HUES48 (cell line): ENCODE measurements around the gene TSHZ2.

Experiments
- H3K27ac ChIP-seq: one replicate; pipeline ENCODE4 v1.7.0; 2013; ENCODE audit warnings: low read depth, low read length, inconsistent platforms
- H3K27me3 ChIP-seq: 2 replicates; pipeline ENCODE4 v1.6.1; 2013; ENCODE audit warnings: mild to moderate bottlenecking, low read length; ENCODE audit not compliant: control insufficient read depth, insufficient read depth
- H3K36me3 ChIP-seq: 2 replicates; pipeline ENCODE4 v1.6.1; 2013; ENCODE audit warnings: low read length; ENCODE audit not compliant: control insufficient read depth, insufficient read depth
- H3K4me1 ChIP-seq: 2 replicates; pipeline ENCODE4 v1.6.1; 2013; ENCODE audit warnings: mild to moderate bottlenecking, low read length; ENCODE audit not compliant: control insufficient read depth, insufficient read depth
- H3K4me3 ChIP-seq: 2 replicates; pipeline ENCODE4 v1.5.1; 2013; ENCODE audit warnings: mild to moderate bottlenecking, low read depth, low read length
- H3K9ac ChIP-seq: 2 replicates; pipeline ENCODE4 v1.6.1; 2013; ENCODE audit warnings: mild to moderate bottlenecking, low read depth, low read length, moderate library complexity
- H3K9me3 ChIP-seq: 2 replicates; pipeline ENCODE4 v1.6.1; 2013; ENCODE audit warnings: low read length; ENCODE audit not compliant: control insufficient read depth, insufficient read depth

TSHZ2 gene

DNA sequence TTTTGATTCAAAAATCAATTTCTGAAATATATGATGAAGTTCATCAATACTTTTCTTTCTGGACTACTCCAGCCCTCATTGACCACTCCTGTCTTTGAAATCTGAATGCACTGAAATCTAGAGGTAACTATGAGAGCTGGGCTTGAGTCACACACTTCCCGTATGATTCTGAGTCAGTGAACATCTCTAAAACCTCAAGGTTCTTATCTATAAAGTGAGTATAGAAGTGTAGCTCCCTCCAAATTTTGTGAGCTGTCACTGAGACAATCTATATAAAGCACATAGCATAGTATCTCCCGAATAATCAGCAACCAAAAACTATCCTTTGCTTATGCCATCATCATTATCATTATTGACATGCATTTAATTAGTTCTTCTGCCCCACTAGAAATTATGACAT, 182.4 kb downstream of the TSHZ2 start:
- H3K36me3 ChIP-seq, result no peaks in the 10 kb centered on the region
- H3K4me1 ChIP-seq, result no peaks in the 10 kb centered on the region
- H3K9me3 ChIP-seq, result no peaks in the 10 kb centered on the region
- H3K4me3 ChIP-seq, result no peak overlapping the region
- no peak overlapping the region for H3K9ac ChIP-seq
- no peak overlapping the region for H3K27ac ChIP-seq
- no peaks in the 10 kb centered on the region for H3K27me3 ChIP-seq

- Histone ChIP-seq H3K9ac (no peak overlapping the region), H3K27ac (no peak overlapping the region), H3K4me3 (no peak overlapping the region), H3K9me3 (no peaks in the 10 kb centered on the region), H3K27me3 (no peaks in the 10 kb centered on the region), H3K36me3 (no peaks in the 10 kb centered on the region), H3K4me1 (peaks cover 10% of the 10 kb centered on the region)
Observed at GRCh38 chr20:53157443-53158408, 185.6 kb downstream of the TSHZ2 start.

GRCh38 chr20:53159160-53159559, 187.0 kb downstream of the TSHZ2 start:
- Histone ChIP-seq H3K9ac (no peak overlapping the region), H3K9me3 (no peaks in the 10 kb centered on the region), H3K4me1 (peaks cover 13% of the 10 kb centered on the region), H3K27me3 (no peaks in the 10 kb centered on the region), H3K4me3 (no peak overlapping the region), H3K27ac (no peak overlapping the region), H3K36me3 (no peaks in the 10 kb centered on the region)

DNA sequence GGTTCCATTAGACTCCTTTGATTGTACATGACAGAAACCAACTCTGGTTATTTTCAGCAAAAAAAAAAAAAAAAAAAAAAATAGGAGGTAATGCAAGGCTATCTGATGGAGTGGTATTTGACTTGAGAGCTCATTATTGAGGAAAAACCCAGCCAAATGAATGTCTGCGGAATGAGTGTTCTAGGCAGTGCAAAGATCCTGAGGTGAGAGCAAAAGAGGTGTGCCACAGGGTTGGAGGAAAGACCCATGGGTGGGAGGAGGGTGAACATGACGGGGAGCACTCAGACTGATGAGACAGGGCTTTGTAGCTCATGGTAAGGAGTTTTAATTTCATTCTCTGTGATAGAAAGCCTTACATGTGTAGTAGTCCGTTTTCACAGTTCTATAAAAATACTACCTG, 188.9 kb downstream of the TSHZ2 start:
- H3K4me3 ChIP-seq, result no peak overlapping the region
- no peak overlapping the region for H3K27ac ChIP-seq
- peaks cover 13% of the 10 kb centered on the region for H3K4me1 ChIP-seq
- H3K36me3 ChIP-seq, result no peaks in the 10 kb centered on the region
- no peak overlapping the region for H3K9ac ChIP-seq
- H3K27me3 ChIP-seq, result no peaks in the 10 kb centered on the region
- H3K9me3 ChIP-seq, result no peaks in the 10 kb centered on the region

DNA sequence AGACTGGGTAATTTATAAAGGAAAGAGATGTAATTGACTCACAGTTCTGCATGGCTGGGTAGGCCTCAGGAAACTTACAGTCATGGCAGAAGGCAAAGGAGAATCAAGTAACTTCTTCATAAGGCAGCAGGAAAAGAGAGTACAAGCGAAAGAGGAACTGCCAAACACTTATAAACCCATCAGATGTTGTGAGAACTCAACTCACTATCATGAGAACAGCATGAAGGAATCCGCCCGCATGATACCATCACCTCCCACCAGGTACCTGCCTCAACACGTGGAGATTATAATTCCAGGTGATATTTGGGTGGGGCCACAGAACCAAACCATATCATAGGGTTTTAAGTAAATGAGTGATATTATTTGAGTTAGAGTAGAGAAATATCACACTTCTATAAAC, 189.3 kb downstream of the TSHZ2 start:
- Histone ChIP-seq H3K36me3 (no peaks in the 10 kb centered on the region), H3K4me3 (no peak overlapping the region), H3K4me1 (peaks cover 13% of the 10 kb centered on the region), H3K27ac (no peak overlapping the region), H3K27me3 (no peaks in the 10 kb centered on the region), H3K9ac (no peak overlapping the region), H3K9me3 (no peaks in the 10 kb centered on the region)

- H3K9ac ChIP-seq, result 0 out of 2 replicates have a peak overlapping the region, but pooled peaks have one; percentile 16
Observed at GRCh38 chr20:53162251-53162835, 190.2 kb downstream of the TSHZ2 start.

GRCh38 chr20:53163486-53163885, 191.3 kb downstream of the TSHZ2 start:
- Histone ChIP-seq H3K9me3 (no peaks in the 10 kb centered on the region), H3K27me3 (no peaks in the 10 kb centered on the region), H3K4me1 (peaks cover 13% of the 10 kb centered on the region), H3K36me3 (no peaks in the 10 kb centered on the region), H3K4me3 (no peak overlapping the region), H3K27ac (no peak overlapping the region), H3K9ac (no peak overlapping the region)

More at GRCh38 chr20:53162251-53162835, 190.2 kb downstream of the TSHZ2 start:
- no peaks in the 10 kb centered on the region for H3K36me3 ChIP-seq
- no peaks in the 10 kb centered on the region for H3K9me3 ChIP-seq
- peak overlapping the region; percentile 46 for H3K27ac ChIP-seq
- H3K4me1 ChIP-seq, result peaks cover 13% of the 10 kb centered on the region
- no peak overlapping the region for H3K4me3 ChIP-seq
- no peaks in the 10 kb centered on the region for H3K27me3 ChIP-seq

GRCh38 chr20:53164072-53164471, 191.9 kb downstream of the TSHZ2 start:
- H3K9ac ChIP-seq, result no peak overlapping the region
- H3K27me3 ChIP-seq, result no peaks in the 10 kb centered on the region
- no peaks in the 10 kb centered on the region for H3K36me3 ChIP-seq
- peaks cover 13% of the 10 kb centered on the region for H3K4me1 ChIP-seq
- no peak overlapping the region for H3K27ac ChIP-seq
- H3K4me3 ChIP-seq, result no peak overlapping the region
- H3K9me3 ChIP-seq, result no peaks in the 10 kb centered on the region

GRCh38 chr20:53165452-53165851, 193.3 kb downstream of the TSHZ2 start:
- Histone ChIP-seq H3K4me1 (peaks cover 13% of the 10 kb centered on the region), H3K9ac (no peak overlapping the region), H3K27ac (no peak overlapping the region), H3K4me3 (no peak overlapping the region), H3K36me3 (no peaks in the 10 kb centered on the region), H3K27me3 (no peaks in the 10 kb centered on the region), H3K9me3 (no peaks in the 10 kb centered on the region)

DNA sequence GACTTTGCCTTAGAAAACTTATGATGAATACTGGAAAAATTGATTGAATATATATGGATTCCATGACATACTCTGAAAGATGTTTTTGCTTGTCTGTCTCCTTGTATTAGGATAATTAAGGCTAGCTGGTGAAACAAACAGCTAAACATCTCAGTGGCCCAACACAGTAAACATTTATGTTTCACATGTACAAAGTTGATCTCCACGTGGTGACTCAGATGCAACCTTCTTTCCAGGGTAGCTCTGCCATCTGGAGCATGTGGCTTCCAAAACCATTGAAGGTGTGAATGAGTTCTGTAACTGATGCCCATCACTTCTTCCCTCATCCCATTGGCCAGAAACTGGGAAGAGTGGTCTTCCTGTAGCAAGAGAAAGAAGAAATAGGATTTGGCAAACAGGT, 196.3 kb downstream of the TSHZ2 start:
- H3K9me3 ChIP-seq, result no peaks in the 10 kb centered on the region
- no peak overlapping the region for H3K27ac ChIP-seq
- no peaks in the 10 kb centered on the region for H3K27me3 ChIP-seq
- H3K9ac ChIP-seq, result no peak overlapping the region
- H3K4me3 ChIP-seq, result no peak overlapping the region
- H3K4me1 ChIP-seq, result no peaks in the 10 kb centered on the region
- no peaks in the 10 kb centered on the region for H3K36me3 ChIP-seq

DNA sequence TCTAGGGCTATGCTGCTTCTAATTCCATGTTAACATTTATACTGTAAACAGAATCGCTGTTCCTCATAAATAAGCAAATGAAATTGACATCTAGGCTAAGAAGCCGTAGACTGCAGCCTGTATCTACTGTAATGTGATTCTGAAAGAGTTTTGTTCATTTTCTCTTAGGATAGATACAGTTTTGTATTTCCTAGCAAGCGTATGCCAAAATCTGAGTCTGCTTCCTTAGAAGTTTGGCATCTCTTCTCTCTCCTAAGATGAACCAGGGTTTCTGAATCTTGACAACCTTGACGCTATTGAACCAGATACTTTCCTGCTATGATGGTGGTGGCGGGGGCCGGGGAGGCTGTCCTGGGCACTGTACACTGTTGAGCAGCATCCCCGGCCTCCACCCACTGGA, 198.0 kb downstream of the TSHZ2 start:
- Histone ChIP-seq H3K9ac (no peak overlapping the region), H3K4me1 (no peaks in the 10 kb centered on the region), H3K4me3 (no peak overlapping the region), H3K27ac (no peak overlapping the region), H3K9me3 (no peaks in the 10 kb centered on the region), H3K27me3 (no peaks in the 10 kb centered on the region), H3K36me3 (no peaks in the 10 kb centered on the region)
